ENCODE data around the gene LIPI. TPM values are rescaled to one million over a fixed set of nuclear protein-coding genes. Genes with fewer than 3 reads are reported as not detected.
A peak's percentile ranks its signal among the peaks of the same experiment; 100 is the strongest.

Gene LIPI
- total RNA-seq, 2 donors from 2014 or later: 0.40 TPM; not detected in 1

DNA sequence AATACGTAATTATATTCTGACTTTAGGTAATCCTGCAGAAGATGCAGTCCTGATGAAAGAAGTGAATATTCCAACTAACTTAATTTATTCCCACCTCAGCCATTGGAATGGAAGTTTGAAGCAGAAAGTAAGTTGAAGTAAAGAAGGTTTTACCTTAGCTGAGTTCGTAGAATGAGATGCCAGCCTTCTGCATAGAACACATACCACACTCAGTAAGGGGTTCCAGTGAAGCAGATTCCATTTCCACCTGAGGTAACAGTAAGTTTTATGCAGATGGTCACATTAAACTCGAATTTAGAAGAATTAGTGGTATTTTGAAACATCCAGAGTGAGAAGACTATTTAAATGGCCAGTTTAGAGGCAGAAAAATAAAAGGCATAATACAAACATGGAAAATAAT, 25.4 kb upstream of the LIPI start:
- intact Hi-C loops (cut with DNase I): no loop called here
- TF ChIP-seq, protein P1, sequence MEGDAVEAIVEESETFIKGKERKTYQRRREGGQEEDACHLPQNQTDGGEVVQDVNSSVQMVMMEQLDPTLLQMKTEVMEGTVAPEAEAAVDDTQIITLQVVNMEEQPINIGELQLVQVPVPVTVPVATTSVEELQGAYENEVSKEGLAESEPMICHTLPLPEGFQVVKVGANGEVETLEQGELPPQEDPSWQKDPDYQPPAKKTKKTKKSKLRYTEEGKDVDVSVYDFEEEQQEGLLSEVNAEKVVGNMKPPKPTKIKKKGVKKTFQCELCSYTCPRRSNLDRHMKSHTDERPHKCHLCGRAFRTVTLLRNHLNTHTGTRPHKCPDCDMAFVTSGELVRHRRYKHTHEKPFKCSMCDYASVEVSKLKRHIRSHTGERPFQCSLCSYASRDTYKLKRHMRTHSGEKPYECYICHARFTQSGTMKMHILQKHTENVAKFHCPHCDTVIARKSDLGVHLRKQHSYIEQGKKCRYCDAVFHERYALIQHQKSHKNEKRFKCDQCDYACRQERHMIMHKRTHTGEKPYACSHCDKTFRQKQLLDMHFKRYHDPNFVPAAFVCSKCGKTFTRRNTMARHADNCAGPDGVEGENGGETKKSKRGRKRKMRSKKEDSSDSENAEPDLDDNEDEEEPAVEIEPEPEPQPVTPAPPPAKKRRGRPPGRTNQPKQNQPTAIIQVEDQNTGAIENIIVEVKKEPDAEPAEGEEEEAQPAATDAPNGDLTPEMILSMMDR (IDR thresholded peaks at IDR 0.05): no peak
- TF ChIP-seq POLR2A (IDR thresholded peaks at IDR 0.05): no peak
- no peak for TF ChIP-seq POLR2AphosphoS5 (IDR thresholded peaks at IDR 0.05)
- Histone ChIP-seq H3K4me3 (no peak overlapping the region), H3K9me3 (no peaks in the 10 kb centered on the region), H3K27ac (no peak overlapping the region), H3K36me3 (no peaks in the 10 kb centered on the region), H3K27me3 (replicated peaks; ENCODE audit: insufficient read depth) (no peaks in the 10 kb centered on the region), H3K4me1 (replicated peaks) (no peaks in the 10 kb centered on the region)
- DNase-seq (ENCODE audit: low spot score): no peak
- 58% methylated on average over 3 of the region's 3 CpGs for WGBS

DNA sequence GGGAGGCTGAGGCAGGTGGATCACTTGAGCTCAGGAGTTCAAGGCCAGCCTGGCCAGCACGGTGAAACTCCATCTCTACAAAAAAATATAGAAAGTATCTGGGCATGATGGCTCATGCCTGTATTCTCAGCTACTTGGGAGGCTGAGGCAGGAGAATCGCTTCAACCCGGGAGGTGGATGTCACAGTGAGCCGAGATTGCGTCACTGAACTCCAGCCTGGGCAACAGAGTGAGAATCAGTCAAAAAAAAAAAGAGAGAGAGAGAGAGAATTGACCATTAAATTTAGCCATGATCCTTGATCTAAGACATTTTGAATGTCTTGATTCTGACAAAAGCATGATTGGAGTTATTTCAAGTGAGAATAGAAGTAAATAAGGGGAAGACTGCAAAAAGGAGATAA, 24.3 kb upstream of the LIPI start:
- Histone ChIP-seq H3K9me3 (no peaks in the 10 kb centered on the region), H3K27me3 (replicated peaks; ENCODE audit: insufficient read depth) (no peaks in the 10 kb centered on the region), H3K27ac (no peak overlapping the region), H3K4me1 (replicated peaks) (no peaks in the 10 kb centered on the region), H3K36me3 (no peaks in the 10 kb centered on the region), H3K4me3 (no peak overlapping the region)
- 88% methylated on average over 5 of the region's 5 CpGs for WGBS
- intact Hi-C loops (cut with DNase I): no loop called here
- TF ChIP-seq, protein P1 (IDR thresholded peaks at IDR 0.05): no peak
- TF ChIP-seq POLR2A (IDR thresholded peaks at IDR 0.05) (no peak), POLR2AphosphoS5 (IDR thresholded peaks at IDR 0.05) (no peak)
- DNase-seq (ENCODE audit: low spot score): no peak

DNA sequence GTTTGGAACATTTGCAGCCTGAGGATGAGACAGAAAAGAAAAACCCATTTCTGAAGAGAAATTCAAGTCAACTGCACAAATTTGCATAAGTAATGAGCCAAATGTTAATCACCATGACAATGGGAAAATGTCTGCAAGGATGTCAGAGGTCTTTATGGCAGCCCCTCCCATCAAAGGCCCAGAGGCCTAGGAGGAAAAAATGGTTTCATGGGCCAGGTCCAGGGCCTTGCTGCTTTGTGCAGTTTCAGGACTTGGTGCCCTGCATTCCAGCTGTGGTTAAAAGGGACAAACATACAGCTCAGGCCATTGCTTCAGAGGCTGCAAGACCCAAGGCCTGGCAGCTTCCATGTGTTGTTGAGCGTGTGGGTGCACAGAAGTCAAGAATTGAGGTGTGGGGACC, 18.6 kb upstream of the LIPI start:
- H3K27me3 ChIP-seq (replicated peaks; ENCODE audit: insufficient read depth): no peaks in the 10 kb centered on the region
- intact Hi-C loops (cut with DNase I): no loop called here
- DNase-seq (ENCODE audit: low spot score): no peak
- H3K9me3 ChIP-seq: no peaks in the 10 kb centered on the region
- no peak for TF ChIP-seq POLR2A (IDR thresholded peaks at IDR 0.05)
- no peak for TF ChIP-seq POLR2AphosphoS5 (IDR thresholded peaks at IDR 0.05)
- TF ChIP-seq, protein P1 (IDR thresholded peaks at IDR 0.05): no peak
- no peaks in the 10 kb centered on the region for H3K36me3 ChIP-seq
- 93% methylated on average over 1 of the region's 1 CpG for WGBS
- no peak overlapping the region for H3K27ac ChIP-seq
- H3K4me3 ChIP-seq: no peak overlapping the region
- no peaks in the 10 kb centered on the region for H3K4me1 ChIP-seq (replicated peaks)

DNA sequence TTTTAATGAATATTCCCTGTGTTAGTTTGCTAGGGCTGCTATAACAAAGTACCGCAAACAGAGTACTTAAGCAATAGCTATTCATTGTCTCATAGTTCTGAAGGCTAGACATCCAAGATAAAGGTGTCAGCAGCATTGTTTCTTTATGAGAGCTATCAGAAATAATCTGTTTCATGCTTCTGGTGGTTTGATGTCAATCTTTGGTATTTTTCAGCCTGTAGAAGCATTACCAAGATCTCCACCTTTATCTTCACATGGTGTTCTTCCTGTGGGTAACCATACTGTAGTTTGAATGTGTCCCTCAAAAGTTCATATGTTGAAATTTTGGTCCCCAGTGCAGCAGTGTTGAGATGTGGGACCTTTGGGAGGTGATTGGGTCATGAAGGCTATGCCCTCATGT, 12.6 kb upstream of the LIPI start:
- TF ChIP-seq POLR2AphosphoS5 (IDR thresholded peaks at IDR 0.05): no peak
- TF ChIP-seq, protein P1 (IDR thresholded peaks at IDR 0.05): no peak
- no peak for DNase-seq (ENCODE audit: low spot score)
- H3K4me3 ChIP-seq: no peak overlapping the region
- no peaks in the 10 kb centered on the region for H3K4me1 ChIP-seq (replicated peaks)
- intact Hi-C loops (cut with DNase I): no loop called here
- H3K27me3 ChIP-seq (replicated peaks; ENCODE audit: insufficient read depth): no peaks in the 10 kb centered on the region
- no peaks in the 10 kb centered on the region for H3K36me3 ChIP-seq
- H3K9me3 ChIP-seq: no peaks in the 10 kb centered on the region
- WGBS: 94% methylated on average over 1 of the region's 1 CpG
- no peak overlapping the region for H3K27ac ChIP-seq

DNA sequence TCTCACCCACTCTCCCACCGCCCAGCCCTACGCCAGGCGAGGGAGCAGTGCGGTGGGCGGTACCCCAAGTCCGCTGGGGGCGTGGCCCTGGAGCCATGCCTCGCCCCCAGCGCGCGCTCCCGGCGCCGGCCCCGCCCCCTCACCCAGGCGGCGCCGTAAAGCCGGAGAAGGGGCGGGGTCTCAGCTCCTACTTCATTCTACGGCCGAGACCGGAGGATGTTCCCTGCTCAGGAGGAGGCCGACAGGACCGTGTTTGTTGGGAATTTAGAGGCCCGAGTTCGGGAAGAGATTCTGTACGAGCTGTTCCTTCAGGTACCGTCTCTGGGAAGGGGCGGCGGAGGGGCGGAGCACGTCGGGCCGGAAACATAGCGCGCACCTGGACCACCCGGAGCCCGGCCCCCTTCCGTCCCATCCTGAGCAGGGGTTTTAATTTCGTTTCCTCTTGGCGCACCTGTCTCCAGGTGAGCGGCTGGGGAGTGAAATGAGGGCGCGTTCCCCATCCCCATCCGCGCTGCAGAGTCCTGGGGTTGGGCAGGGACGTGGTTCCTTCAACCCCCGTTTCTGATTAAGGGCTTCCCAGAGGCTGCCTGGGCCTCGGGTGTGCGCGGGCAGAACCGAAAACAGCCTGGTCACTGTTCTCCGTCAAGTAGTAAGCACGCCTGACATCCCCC, 5.4 kb upstream of the LIPI start, which contains the start of gene RBM11:
Gene RBM11 (plus strand): TSS at position 187 of the 671 bp plus-strand sequence. CDS start 30 bp downstream, at position 217.
- no peaks in the 10 kb centered on the region for H3K9me3 ChIP-seq
- H3K36me3 ChIP-seq: no peaks in the 10 kb centered on the region
- intact Hi-C loops (cut with DNase I): no loop called here
- peak; percentile 72 for DNase-seq (ENCODE audit: low spot score)
- H3K27me3 ChIP-seq (replicated peaks; ENCODE audit: insufficient read depth): no peaks in the 10 kb centered on the region
- H3K4me1 ChIP-seq (replicated peaks): no peaks in the 10 kb centered on the region
- WGBS: 2% methylated on average over 44 of the region's 55 CpGs
- peak within 1 kb of the TSS; percentile 50 to 52 for H3K4me3 ChIP-seq
- peak; percentile 32 for TF ChIP-seq POLR2AphosphoS5 (IDR thresholded peaks at IDR 0.05)
- TF ChIP-seq, protein P1 (IDR thresholded peaks at IDR 0.05): no peak
- no peak for TF ChIP-seq POLR2A (IDR thresholded peaks at IDR 0.05)
- peak within 1 kb of the TSS; percentile 57 to 61 for H3K27ac ChIP-seq
